Measurements from ENCODE around the gene ABITRAM.
"Not testable (repeated sequence)": the region's sequence is repeated elsewhere in the genome, so short reads cannot be mapped to it uniquely, and the experiment has no call there.

Gene ABITRAM

GRCh38 chr9:108928386-108928785, 5.8 kb upstream of the ABITRAM start:
- DNase-seq (ENCODE audit: low read depth, low spot score): no peak

- no peak for DNase-seq (ENCODE audit: low read depth, low spot score)
These were observed 926 bp upstream of the ABITRAM start for GRCh38 chr9:108933231-108933717.

- peak; percentile 68 for DNase-seq (ENCODE audit: low read depth, low spot score)
These were observed 380 bp upstream of the ABITRAM start, which contains the start of gene ELP1 for GRCh38 chr9:108933718-108934322. TSS of gene ELP1 (minus strand) at chr9:108934124. CDS start at chr9:108931146, 2,978 bp downstream.

- DNase-seq (ENCODE audit: low read depth, low spot score): no peak
These were observed 3.5 kb downstream of the ABITRAM start for GRCh38 chr9:108937561-108938305.

GRCh38 chr9:108939975-108940374, 5.8 kb downstream of the ABITRAM start:
- no peak for DNase-seq (ENCODE audit: low read depth, low spot score)

- DNase-seq (ENCODE audit: low read depth, low spot score): no peak
These were observed 16.0 kb downstream of the ABITRAM start for GRCh38 chr9:108950168-108950567.

- DNase-seq (ENCODE audit: low read depth, low spot score): no peak
These were observed 17.4 kb downstream of the ABITRAM start for GRCh38 chr9:108951578-108951977.

GRCh38 chr9:108953983-108954574, 19.9 kb downstream of the ABITRAM start:
- DNase-seq (ENCODE audit: low read depth, low spot score): no peak

- no peak for DNase-seq (ENCODE audit: low read depth, low spot score)
These were observed 21.9 kb downstream of the ABITRAM start for GRCh38 chr9:108956022-108956630.

GRCh38 chr9:108956631-108957026, 22.4 kb downstream of the ABITRAM start:
- DNase-seq (ENCODE audit: low read depth, low spot score): no peak

GRCh38 chr9:108960331-108960730, 26.1 kb downstream of the ABITRAM start:
- DNase-seq (ENCODE audit: low read depth, low spot score): no peak

- DNase-seq (ENCODE audit: low read depth, low spot score): no peak
These were observed 27.0 kb downstream of the ABITRAM start for GRCh38 chr9:108961151-108961550.

- DNase-seq (ENCODE audit: low read depth, low spot score): no peak
These were observed 29.4 kb downstream of the ABITRAM start for GRCh38 chr9:108963459-108964143.

- no peak for DNase-seq (ENCODE audit: low read depth, low spot score)
These were observed 33.7 kb downstream of the ABITRAM start for GRCh38 chr9:108967916-108968315.

- DNase-seq (ENCODE audit: low read depth, low spot score): not testable (repeated sequence)
These were observed 37.2 kb downstream of the ABITRAM start for GRCh38 chr9:108971392-108971791.

- DNase-seq (ENCODE audit: low read depth, low spot score): no peak
These were observed 38.0 kb downstream of the ABITRAM start for GRCh38 chr9:108972186-108972585.

- DNase-seq (ENCODE audit: low read depth, low spot score): no peak
These were observed 38.5 kb downstream of the ABITRAM start for GRCh38 chr9:108972626-108973209.

- DNase-seq (ENCODE audit: low read depth, low spot score): no peak
These were observed 39.7 kb downstream of the ABITRAM start for GRCh38 chr9:108973895-108974294.

GRCh38 chr9:108978205-108978604, 44.0 kb downstream of the ABITRAM start:
- no peak for DNase-seq (ENCODE audit: low read depth, low spot score)

- no peak for DNase-seq (ENCODE audit: low read depth, low spot score)
These were observed 46.7 kb downstream of the ABITRAM start for GRCh38 chr9:108980893-108981292.

GRCh38 chr9:108983885-108984284, 49.7 kb downstream of the ABITRAM start:
- no peak for DNase-seq (ENCODE audit: low read depth, low spot score)

Data from iPS DF 19.7 (cell line).